Ishikawa (cell line): Measurements from ENCODE around the gene INTU.
A peak's percentile ranks its signal among the peaks of the same experiment; 100 is the strongest.

Experiments used
- CEBPB ChIP-seq: IDR thresholded peaks from 2 replicates; pipeline ENCODE4 v1.6.1; 2012
- CREB1 ChIP-seq: IDR thresholded peaks from 2 replicates; pipeline ENCODE4 v1.6.1; 2012; ENCODE audit warnings: low read depth
- EGR1 ChIP-seq: IDR thresholded peaks from 2 replicates; pipeline ENCODE4 v1.6.1; 2012
- EP300 ChIP-seq: IDR thresholded peaks from 2 replicates; pipeline ENCODE4 v1.6.1; 2012; ENCODE audit warnings: borderline replicate concordance
- FOXM1 ChIP-seq: IDR thresholded peaks from 2 replicates; pipeline ENCODE4 v1.6.1; 2012; ENCODE audit warnings: low read depth, borderline replicate concordance
- NFIC ChIP-seq: IDR thresholded peaks from 2 replicates; pipeline ENCODE4 v1.6.1; 2012
- RAD21 ChIP-seq: IDR thresholded peaks from 2 replicates; pipeline ENCODE4 v1.6.1; 2012; ENCODE audit warnings: low read depth
- TAF1 ChIP-seq: IDR thresholded peaks from 2 replicates; pipeline ENCODE4 v1.6.1; 2012; ENCODE audit warnings: low read depth, mild to moderate bottlenecking
- TCF12 ChIP-seq: IDR thresholded peaks from 2 replicates; pipeline ENCODE4 v1.6.1; 2012; ENCODE audit warnings: low read depth
- TEAD4 ChIP-seq: IDR thresholded peaks from 2 replicates; pipeline ENCODE4 v1.6.1; 2012
- YY1 ChIP-seq: IDR thresholded peaks from 2 replicates; pipeline ENCODE4 v1.6.1; 2012; ENCODE audit warnings: low read depth
- ZBTB7A ChIP-seq: IDR thresholded peaks from 2 replicates; pipeline ENCODE4 v1.6.1; 2012; ENCODE audit warnings: low read depth
- TF ChIP-seq, protein P1 (sequence below): IDR thresholded peaks from 2 replicates; pipeline ENCODE4 v1.6.1; 2012
- TF ChIP-seq, protein P2 (sequence below): IDR thresholded peaks from 2 replicates; pipeline ENCODE4 v1.6.1; 2012; ENCODE audit warnings: low read depth, mild to moderate bottlenecking
- TF ChIP-seq, protein P3 (sequence below): IDR thresholded peaks from 2 replicates; pipeline ENCODE4 v1.6.1; 2012

INTU gene

GRCh38 chr4:127741247-127741646, 108.5 kb downstream of the INTU start:
- TF ChIP-seq, protein P1, sequence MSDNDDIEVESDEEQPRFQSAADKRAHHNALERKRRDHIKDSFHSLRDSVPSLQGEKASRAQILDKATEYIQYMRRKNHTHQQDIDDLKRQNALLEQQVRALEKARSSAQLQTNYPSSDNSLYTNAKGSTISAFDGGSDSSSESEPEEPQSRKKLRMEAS, result no peak

DNA sequence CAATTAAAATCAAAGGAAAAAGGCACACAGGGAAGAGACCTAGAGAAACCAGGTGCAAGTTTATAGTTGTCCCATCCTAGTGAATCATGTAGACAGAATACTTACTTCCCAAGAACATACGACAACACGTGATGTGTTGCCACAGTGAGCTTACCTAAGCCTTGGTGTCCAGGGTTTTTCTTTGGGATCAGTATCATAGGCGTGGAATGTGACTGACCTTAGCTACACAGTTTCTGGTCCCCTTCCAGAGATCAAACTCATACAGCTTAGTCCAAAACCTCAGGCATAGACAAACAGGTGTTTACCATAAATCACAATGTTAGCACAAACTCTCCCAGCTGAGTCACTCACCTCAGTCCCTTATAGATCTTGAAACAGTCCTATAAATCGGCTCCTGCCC, 115.1 kb downstream of the INTU start:
- TF ChIP-seq EP300 (no peak), EGR1 (no peak), CREB1 (no peak), CEBPB (no peak), TEAD4 (no peak), RAD21 (no peak), TAF1 (no peak)
- TF ChIP-seq, protein P2, sequence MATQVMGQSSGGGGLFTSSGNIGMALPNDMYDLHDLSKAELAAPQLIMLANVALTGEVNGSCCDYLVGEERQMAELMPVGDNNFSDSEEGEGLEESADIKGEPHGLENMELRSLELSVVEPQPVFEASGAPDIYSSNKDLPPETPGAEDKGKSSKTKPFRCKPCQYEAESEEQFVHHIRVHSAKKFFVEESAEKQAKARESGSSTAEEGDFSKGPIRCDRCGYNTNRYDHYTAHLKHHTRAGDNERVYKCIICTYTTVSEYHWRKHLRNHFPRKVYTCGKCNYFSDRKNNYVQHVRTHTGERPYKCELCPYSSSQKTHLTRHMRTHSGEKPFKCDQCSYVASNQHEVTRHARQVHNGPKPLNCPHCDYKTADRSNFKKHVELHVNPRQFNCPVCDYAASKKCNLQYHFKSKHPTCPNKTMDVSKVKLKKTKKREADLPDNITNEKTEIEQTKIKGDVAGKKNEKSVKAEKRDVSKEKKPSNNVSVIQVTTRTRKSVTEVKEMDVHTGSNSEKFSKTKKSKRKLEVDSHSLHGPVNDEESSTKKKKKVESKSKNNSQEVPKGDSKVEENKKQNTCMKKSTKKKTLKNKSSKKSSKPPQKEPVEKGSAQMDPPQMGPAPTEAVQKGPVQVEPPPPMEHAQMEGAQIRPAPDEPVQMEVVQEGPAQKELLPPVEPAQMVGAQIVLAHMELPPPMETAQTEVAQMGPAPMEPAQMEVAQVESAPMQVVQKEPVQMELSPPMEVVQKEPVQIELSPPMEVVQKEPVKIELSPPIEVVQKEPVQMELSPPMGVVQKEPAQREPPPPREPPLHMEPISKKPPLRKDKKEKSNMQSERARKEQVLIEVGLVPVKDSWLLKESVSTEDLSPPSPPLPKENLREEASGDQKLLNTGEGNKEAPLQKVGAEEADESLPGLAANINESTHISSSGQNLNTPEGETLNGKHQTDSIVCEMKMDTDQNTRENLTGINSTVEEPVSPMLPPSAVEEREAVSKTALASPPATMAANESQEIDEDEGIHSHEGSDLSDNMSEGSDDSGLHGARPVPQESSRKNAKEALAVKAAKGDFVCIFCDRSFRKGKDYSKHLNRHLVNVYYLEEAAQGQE, result no peak
- TF ChIP-seq, protein P3, sequence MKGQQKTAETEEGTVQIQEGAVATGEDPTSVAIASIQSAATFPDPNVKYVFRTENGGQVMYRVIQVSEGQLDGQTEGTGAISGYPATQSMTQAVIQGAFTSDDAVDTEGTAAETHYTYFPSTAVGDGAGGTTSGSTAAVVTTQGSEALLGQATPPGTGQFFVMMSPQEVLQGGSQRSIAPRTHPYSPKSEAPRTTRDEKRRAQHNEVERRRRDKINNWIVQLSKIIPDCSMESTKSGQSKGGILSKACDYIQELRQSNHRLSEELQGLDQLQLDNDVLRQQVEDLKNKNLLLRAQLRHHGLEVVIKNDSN, result no peak

DNA sequence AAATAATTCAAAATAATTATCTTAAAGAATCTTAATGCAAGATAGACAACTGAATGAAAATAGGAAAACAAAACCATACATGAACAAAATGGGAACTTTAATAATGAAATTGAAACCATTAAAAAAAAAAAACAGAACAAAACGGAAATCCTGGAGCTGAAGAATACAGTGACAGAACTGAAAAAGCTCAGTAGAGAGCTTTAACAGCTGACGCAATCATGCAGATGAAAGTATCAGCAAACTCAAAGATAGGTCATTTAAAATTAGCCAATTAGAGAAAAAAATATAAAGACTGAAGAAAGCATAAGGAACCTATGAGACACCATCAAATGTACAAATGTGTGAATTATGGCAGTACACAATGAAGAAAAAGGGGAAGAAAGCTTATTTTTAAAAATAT, 116.2 kb downstream of the INTU start:
- TF ChIP-seq CREB1 (no peak), CEBPB (0 out of 2 replicates have a peak, but pooled peaks have one; percentile 20)

DNA sequence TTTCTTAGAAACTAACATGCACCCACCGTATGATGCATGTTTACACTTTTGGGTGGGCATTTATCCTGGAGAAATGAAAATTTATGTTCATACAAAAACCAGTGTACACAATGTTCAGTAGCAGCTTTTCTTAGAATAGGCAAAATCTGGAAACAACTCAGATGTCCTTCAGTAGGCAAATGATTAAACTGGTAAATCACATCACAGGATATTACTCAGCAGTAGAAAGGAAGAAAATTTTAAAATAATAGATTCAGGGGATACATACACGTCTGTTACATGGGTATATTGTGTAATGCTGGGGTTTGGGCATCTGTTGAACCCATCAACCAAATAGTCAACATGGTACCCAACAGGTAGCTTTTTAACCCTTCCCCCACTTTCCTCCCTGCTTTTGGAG, 124.1 kb downstream of the INTU start:
- TF ChIP-seq FOXM1 (no peak), TEAD4 (no peak), CEBPB (no peak), NFIC (no peak), TAF1 (no peak), CREB1 (no peak), EGR1 (no peak), ZBTB7A (no peak), TCF12 (no peak), RAD21 (no peak), YY1 (no peak), EP300 (no peak)
- TF ChIP-seq, protein P2, result no peak
- TF ChIP-seq, protein P3, result no peak
- TF ChIP-seq, protein P1, result no peak

GRCh38 chr4:127759228-127759820, 126.6 kb downstream of the INTU start:
- TF ChIP-seq TCF12, result no peak
- no peak for TF ChIP-seq EGR1
- TF ChIP-seq EP300, result no peak
- no peak for TF ChIP-seq RAD21
- TF ChIP-seq CREB1, result no peak
- no peak for TF ChIP-seq CEBPB
- TF ChIP-seq TEAD4, result no peak
- no peak for TF ChIP-seq YY1
- TF ChIP-seq, protein P3, result no peak

- no peak for TF ChIP-seq TCF12
- no peak for TF ChIP-seq FOXM1
- TF ChIP-seq, protein P1, result no peak
- no peak for TF ChIP-seq EP300
- TF ChIP-seq EGR1, result no peak
- TF ChIP-seq NFIC, result no peak
- TF ChIP-seq YY1, result no peak
Measured at GRCh38 chr4:127759893-127760292, 127.1 kb downstream of the INTU start.
